HepG2 (cell line): ENCODE data around the gene CDR2L. TPM values are rescaled to one million over a fixed set of nuclear protein-coding genes. Genes with fewer than 3 reads are reported as not detected.

Source experiments
- ARHGAP35 ChIP-seq: sonication (generic); formaldehyde crosslinking; IDR thresholded peaks from 2 replicates; pipeline ENCODE4 v1.9.0; 2022; ENCODE audit warnings: mild to moderate bottlenecking, inconsistent platforms, moderate library complexity, missing genetic modification reagents, borderline replicate concordance
- ARID2 ChIP-seq: sonication (generic); formaldehyde crosslinking; IDR thresholded peaks from 2 replicates; pipeline ENCODE4 v1.8.1; 2022; ENCODE audit warnings: mild to moderate bottlenecking, missing genetic modification reagents, borderline replicate concordance
- ARNT ChIP-seq: fragments of 450-650 bp; IDR thresholded peaks from 2 replicates; pipeline ENCODE4 v1.6.1; 2017
- DBP ChIP-seq: sonication (generic); formaldehyde crosslinking; IDR thresholded peaks from 2 replicates; pipeline ENCODE4 v1.4.0; 2020; ENCODE audit warnings: missing genetic modification reagents; ENCODE audit errors: not compliant biosample characterization
- IRF9 ChIP-seq: sonication (generic); formaldehyde crosslinking; IDR thresholded peaks from 2 replicates; pipeline ENCODE4 v1.8.0; 2022; ENCODE audit warnings: missing genetic modification reagents, mild to moderate bottlenecking, borderline replicate concordance
- ISL2 ChIP-seq: sonication (generic); formaldehyde crosslinking; IDR thresholded peaks from 2 replicates; pipeline ENCODE4 v1.5.0; 2020; ENCODE audit warnings: missing genetic modification reagents
- JDP2 ChIP-seq: sonication (generic); formaldehyde crosslinking; IDR thresholded peaks from 2 replicates; pipeline ENCODE4 v1.8.1; 2022; ENCODE audit warnings: missing genetic modification reagents, borderline replicate concordance
- MAFG ChIP-seq: sonication (generic); formaldehyde crosslinking; IDR thresholded peaks from 2 replicates; pipeline ENCODE4 v1.5.1; 2020; ENCODE audit warnings: mild to moderate bottlenecking, missing genetic modification reagents
- MEIS2 ChIP-seq: sonication (generic); formaldehyde crosslinking; IDR thresholded peaks from 2 replicates; pipeline ENCODE4 v1.9.0; 2021; ENCODE audit warnings: mild to moderate bottlenecking, missing genetic modification reagents
- NCOA1 ChIP-seq: sonication (generic); formaldehyde crosslinking; IDR thresholded peaks from 2 replicates; pipeline ENCODE4 v1.9.0; 2021; ENCODE audit warnings: missing genetic modification reagents
- NCOR1 ChIP-seq: fragments of 200-600 bp; sonication (generic); IDR thresholded peaks from 2 replicates; pipeline ENCODE4 v1.7.0; 2017; ENCODE audit warnings: antibody characterized with exemption, low read length, borderline replicate concordance
- PCBP2 ChIP-seq: fragments of 200-400 bp; formaldehyde crosslinking; optimal IDR thresholded peaks from 2 replicates; pipeline ENCODE3; 2018; ENCODE audit warnings: low read length, low read depth; ENCODE audit not compliant: poor library complexity, severe bottlenecking
- REL ChIP-seq: sonication (generic); formaldehyde crosslinking; conservative IDR thresholded peaks from 2 replicates; pipeline ENCODE4 v1.8.0; 2022; ENCODE audit warnings: mild to moderate bottlenecking, missing genetic modification reagents, moderate library complexity
- SMAD3 ChIP-seq: sonication (generic); formaldehyde crosslinking; IDR thresholded peaks from 2 replicates; pipeline ENCODE4 v1.4.0; 2020; ENCODE audit warnings: missing genetic modification reagents
- SP5 ChIP-seq: IDR thresholded peaks from 2 replicates; pipeline ENCODE4 v1.6.1; 2016; ENCODE audit warnings: low read depth, borderline replicate concordance
- TBX3 ChIP-seq: fragments of 450-650 bp; IDR thresholded peaks from 2 replicates; pipeline ENCODE4 v1.6.1; 2017; ENCODE audit warnings: antibody characterized with exemption, mild to moderate bottlenecking, inconsistent platforms, borderline replicate concordance
- TCF12 ChIP-seq, 2 experiments: fragments of 450-650 bp in 1 of 2; sonication (generic) in 1 of 2; formaldehyde crosslinking in 1 of 2; IDR thresholded peaks; 2 replicates each; pipeline versions ENCODE4 v1.6.1 to v1.8.0; 2017 to 2022; ENCODE audit warnings: antibody characterized with exemption in 1 of 2, mild to moderate bottlenecking in 1 of 2, missing genetic modification reagents in 1 of 2, moderate library complexity in 1 of 2
- ZBTB7B ChIP-seq: sonication (generic); formaldehyde crosslinking; IDR thresholded peaks from 2 replicates; pipeline ENCODE4 v1.4.0; 2020; ENCODE audit warnings: missing genetic modification reagents
- ZBTB8A ChIP-seq: sonication (generic); formaldehyde crosslinking; IDR thresholded peaks from 2 replicates; pipeline ENCODE4 v1.4.0; 2020; ENCODE audit warnings: mild to moderate bottlenecking, low read depth, missing genetic modification reagents, borderline replicate concordance
- ZNF160 ChIP-seq: sonication (generic); formaldehyde crosslinking; IDR thresholded peaks from 2 replicates; pipeline ENCODE4 v1.8.0; 2022; ENCODE audit warnings: mild to moderate bottlenecking, inconsistent platforms, missing genetic modification reagents
- ZNF34 ChIP-seq: sonication (generic); formaldehyde crosslinking; IDR thresholded peaks from 2 replicates; pipeline ENCODE4 v1.4.0; 2020; ENCODE audit warnings: mild to moderate bottlenecking, missing genetic modification reagents, borderline replicate concordance
- ZNF616 ChIP-seq: sonication (generic); formaldehyde crosslinking; IDR thresholded peaks from 2 replicates; pipeline ENCODE4 v1.5.0; 2020; ENCODE audit warnings: low read depth, mild to moderate bottlenecking, missing genetic modification reagents
- ZNF784 ChIP-seq: sonication (generic); formaldehyde crosslinking; IDR thresholded peaks from 2 replicates; pipeline ENCODE4 v1.5.1; 2020; ENCODE audit warnings: missing genetic modification reagents, mild to moderate bottlenecking, borderline replicate concordance
- polyA plus RNA-seq, 8 experiments: library from polyadenylated mRNA; depleted of rRNA in 3 of 8; stranded (reverse) in 7 of 8; unstranded in 1 of 8; fragments of >200 nt; fragmentation: Illumina TruSeq in 4 of 8; extraction: Trizol in 4 of 8; gene quantifications; 2 replicates each; pipeline versions ENCODE4 v1.2.1 to v1.2.3, GENCODE V29; 2011 to 2016; ENCODE audit warnings: low read depth in 4 of 8, missing spikeins in 1 of 8, mixed read lengths in 1 of 8; ENCODE audit not compliant: insufficient read depth in 1 of 8
- total RNA-seq, 5 experiments: library from RNA; depleted of rRNA; stranded (reverse); fragments of >200 nt; fragmentation: Illumina TruSeq; extraction: Trizol; gene quantifications; 2 replicates each; pipeline ENCODE4 v1.2.3, GENCODE V29; 2016; ENCODE audit warnings: low read depth in 1 of 5
- TF ChIP-seq, protein P1 (sequence below): sonication (generic); formaldehyde crosslinking; IDR thresholded peaks from 2 replicates; pipeline ENCODE4 v1.4.0; 2020; ENCODE audit warnings: missing genetic modification reagents
- TF ChIP-seq, protein P2 (sequence below): sonication (generic); formaldehyde crosslinking; IDR thresholded peaks from 2 replicates; pipeline ENCODE4 v1.4.0; 2020; ENCODE audit warnings: mild to moderate bottlenecking, missing genetic modification reagents

CDR2L gene
- total and polyA plus RNA-seq, 2 of the 13 experiments (the other 11 are each of a cell fraction or from before 2014, with no cell fraction given), result 1.9 to 2.1 TPM

GRCh38 chr17:75012346-75013091 lies 25.1 kb downstream of the CDR2L start, which contains the start of gene MRPL58 (continued):
- no peak for TF ChIP-seq TCF12 (IDR thresholded peaks at IDR 0.05)
- TF ChIP-seq TCF12 (CRISPR knock-in tag; IDR thresholded peaks at IDR 0.05), result peak; percentile 92
- TF ChIP-seq, protein P1, sequence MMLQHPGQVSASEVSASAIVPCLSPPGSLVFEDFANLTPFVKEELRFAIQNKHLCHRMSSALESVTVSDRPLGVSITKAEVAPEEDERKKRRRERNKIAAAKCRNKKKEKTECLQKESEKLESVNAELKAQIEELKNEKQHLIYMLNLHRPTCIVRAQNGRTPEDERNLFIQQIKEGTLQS (CRISPR knock-in tag), result peak; percentile 54; the same call in 1 of the 2 replicates
- TF ChIP-seq ZNF616 (CRISPR knock-in tag), result peak; percentile 47; the same call in 1 of the 2 replicates
- peak; percentile 98 for TF ChIP-seq ZBTB7B
- TF ChIP-seq MAFG (CRISPR knock-in tag), result no peak
- peak; percentile 99 for TF ChIP-seq ZNF784 (CRISPR knock-in tag)
- TF ChIP-seq IRF9 (CRISPR knock-in tag), result peak; percentile 99
- TF ChIP-seq ZNF160 (CRISPR knock-in tag), result peak; percentile 96; the same call in 1 of the 2 replicates
- TF ChIP-seq JDP2 (CRISPR knock-in tag), result no peak
- no peak for TF ChIP-seq PCBP2
- TF ChIP-seq SP5 (CRISPR knock-in tag), result peak; percentile 75
- peak; percentile 80; the same call in 1 of the 2 replicates for TF ChIP-seq ZBTB8A
- TF ChIP-seq ISL2, result peak; percentile 91
- TF ChIP-seq ZNF34, result peak; percentile 98
- TF ChIP-seq, protein P2, sequence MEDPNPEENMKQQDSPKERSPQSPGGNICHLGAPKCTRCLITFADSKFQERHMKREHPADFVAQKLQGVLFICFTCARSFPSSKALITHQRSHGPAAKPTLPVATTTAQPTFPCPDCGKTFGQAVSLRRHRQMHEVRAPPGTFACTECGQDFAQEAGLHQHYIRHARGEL, result peak; percentile 91
- no peak for TF ChIP-seq ARNT
- peak; percentile 97 for TF ChIP-seq SMAD3 (CRISPR knock-in tag)
- TF ChIP-seq MEIS2 (CRISPR knock-in tag), result peak; percentile 97
- TF ChIP-seq DBP, result peak; percentile 98
- TF ChIP-seq REL (CRISPR knock-in tag), result 0 out of 2 replicates have a peak, but pooled peaks have one; percentile 72
- TF ChIP-seq ARHGAP35 (CRISPR knock-in tag), result peak; percentile 91
- TF ChIP-seq NCOR1, result peak; percentile 40; the same call in 1 of the 2 replicates
- no peak for TF ChIP-seq TBX3
- TF ChIP-seq ARID2, result no peak
- peak; percentile 93 for TF ChIP-seq NCOA1 (CRISPR knock-in tag)
